Cardiac muscle cell (in vitro differentiated cells and primary cell): ENCODE measurements around the gene SHC3. TPM values are rescaled to one million over a fixed set of nuclear protein-coding genes. Genes with fewer than 3 reads are reported as not detected.

Source experiments
- DNase-seq, 2 donors: peaks; one replicate each; pipeline versions ENCODE4 v3.0.0 to v3.0.0-alpha.2; 2010 to 2017; ENCODE audit warnings: low read depth in 1 of 2, low spot score in 1 of 2
- H3K27ac ChIP-seq: fragments of 200-600 bp; sonication (generic); 2 replicates; pipeline ENCODE4 v1.5.1; 2016
- H3K27me3 ChIP-seq: fragments of 200-600 bp; sonication (generic); 2 replicates; pipeline ENCODE4 v1.6.0; 2016; ENCODE audit warnings: control low read depth
- H3K36me3 ChIP-seq: fragments of 200-600 bp; sonication (generic); 2 replicates; pipeline ENCODE4 v1.5.1; 2016; ENCODE audit warnings: control low read depth
- H3K4me1 ChIP-seq: fragments of 200-600 bp; sonication (generic); 2 replicates; pipeline ENCODE4 v1.8.1; 2017; ENCODE audit warnings: low read depth, mild to moderate bottlenecking, mixed run types
- H3K4me3 ChIP-seq: fragments of 200-600 bp; sonication (generic); 2 replicates; pipeline ENCODE4 v1.5.1; 2016; ENCODE audit warnings: mild to moderate bottlenecking
- H3K9me3 ChIP-seq: fragments of 200-600 bp; sonication (generic); 2 replicates; pipeline ENCODE4 v1.5.1; 2017; ENCODE audit warnings: low read depth, mild to moderate bottlenecking, control low read depth
- polyA plus RNA-seq: library from polyadenylated mRNA; unstranded; fragments of >200 nt; fragmentation: Nextera tagmentation; extraction: Ambion mirVana; gene quantifications from 2 replicates; pipeline ENCODE4 v1.2.1, GENCODE V29; 2016
- total RNA-seq: library from RNA; depleted of rRNA; stranded (reverse); fragments of >200 nt; gene quantifications from 2 replicates; pipeline ENCODE4 v1.2.3, GENCODE V29; 2016
- TF ChIP-seq, protein P1 (sequence below): IDR thresholded peaks from 2 replicates; pipeline ENCODE4 v1.5.1; 2012; ENCODE audit warnings: low read depth, mild to moderate bottlenecking, low read length

Gene SHC3
- total and polyA plus RNA-seq, 2 experiments from 2014 or later, result 0.27 to 0.34 TPM

DNA sequence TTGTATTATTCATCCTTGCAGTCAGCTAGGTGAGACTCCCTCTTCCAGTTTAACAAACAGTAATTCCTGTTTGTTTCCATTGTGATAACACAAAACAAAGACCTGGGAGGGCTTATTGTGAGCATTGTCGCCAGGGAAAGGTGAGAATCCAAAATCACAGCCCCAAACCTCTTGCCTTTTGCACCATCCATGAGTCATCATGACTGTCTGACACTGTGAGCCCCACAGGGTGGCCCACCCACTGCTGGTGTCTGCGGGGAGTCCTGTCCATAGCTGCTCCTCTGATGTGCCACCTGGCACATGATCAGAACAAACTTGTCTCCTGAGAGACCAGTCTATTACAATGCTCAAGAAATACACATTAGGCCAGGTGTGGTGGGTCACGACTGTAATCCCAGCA is 221.1 kb downstream of the SHC3 start:
- DNase-seq, result no peak
- Histone ChIP-seq H3K9me3 (no peaks in the 10 kb centered on the region), H3K4me3 (no peak overlapping the region), H3K36me3 (no peaks in the 10 kb centered on the region), H3K4me1 (peaks cover 5% of the 10 kb centered on the region), H3K27ac (no peak overlapping the region), H3K27me3 (no peaks in the 10 kb centered on the region)
- TF ChIP-seq, protein P1, sequence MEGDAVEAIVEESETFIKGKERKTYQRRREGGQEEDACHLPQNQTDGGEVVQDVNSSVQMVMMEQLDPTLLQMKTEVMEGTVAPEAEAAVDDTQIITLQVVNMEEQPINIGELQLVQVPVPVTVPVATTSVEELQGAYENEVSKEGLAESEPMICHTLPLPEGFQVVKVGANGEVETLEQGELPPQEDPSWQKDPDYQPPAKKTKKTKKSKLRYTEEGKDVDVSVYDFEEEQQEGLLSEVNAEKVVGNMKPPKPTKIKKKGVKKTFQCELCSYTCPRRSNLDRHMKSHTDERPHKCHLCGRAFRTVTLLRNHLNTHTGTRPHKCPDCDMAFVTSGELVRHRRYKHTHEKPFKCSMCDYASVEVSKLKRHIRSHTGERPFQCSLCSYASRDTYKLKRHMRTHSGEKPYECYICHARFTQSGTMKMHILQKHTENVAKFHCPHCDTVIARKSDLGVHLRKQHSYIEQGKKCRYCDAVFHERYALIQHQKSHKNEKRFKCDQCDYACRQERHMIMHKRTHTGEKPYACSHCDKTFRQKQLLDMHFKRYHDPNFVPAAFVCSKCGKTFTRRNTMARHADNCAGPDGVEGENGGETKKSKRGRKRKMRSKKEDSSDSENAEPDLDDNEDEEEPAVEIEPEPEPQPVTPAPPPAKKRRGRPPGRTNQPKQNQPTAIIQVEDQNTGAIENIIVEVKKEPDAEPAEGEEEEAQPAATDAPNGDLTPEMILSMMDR, result no peak

Other genes with a start within 250 kb of the SHC3 start
- gene S1PR3, start 187.3 kb downstream of the SHC3 start, total RNA-seq, result 11.3 and 15.5 TPM in 2 replicates
- 7.4 and 10.9 TPM in 2 replicates for gene S1PR3, start 187.3 kb downstream of the SHC3 start, polyA plus RNA-seq
- gene CKS2, start 132.4 kb upstream of the SHC3 start, total RNA-seq, result 52.7 and 70.5 TPM in 2 replicates
- gene CKS2, start 132.4 kb upstream of the SHC3 start, polyA plus RNA-seq, result 108 and 347 TPM in 2 replicates
- gene SECISBP2, start 139.7 kb upstream of the SHC3 start, total RNA-seq, result 18.6 and 20.5 TPM in 2 replicates
- gene SECISBP2, start 139.7 kb upstream of the SHC3 start, polyA plus RNA-seq, result 14.9 and 20.4 TPM in 2 replicates